Natural killer cell (primary cell): ENCODE measurements around the gene OR4F6. TPM values are rescaled to one million over a fixed set of nuclear protein-coding genes. Genes with fewer than 3 reads are reported as not detected.

Experiments
- ATAC-seq, 3 donors: fragments of 150-1000 bp in 2 of 3; fragments of 200-7000 bp in 1 of 3; cut with Tn5 transposase; 1 replicate in 1 of 3; 2 replicates in 2 of 3; pipeline ENCODE4 v1.10.0; 2021; ENCODE audit warnings: mild to moderate bottlenecking in 2 of 3, moderate library complexity in 2 of 3
- DNase-seq, 2 donors: peaks; one replicate each; pipeline versions ENCODE4 v3.0.0 to v3.0.0-alpha.2; 2013 to 2021; ENCODE audit warnings: mixed read lengths in 1 of 2
- H3K27ac ChIP-seq: one replicate; pipeline ENCODE4 v1.5.1; 2013; ENCODE audit warnings: mild to moderate bottlenecking, low read length
- H3K27me3 ChIP-seq: one replicate; pipeline ENCODE4 v1.6.1; 2013; ENCODE audit warnings: low read length; ENCODE audit not compliant: control insufficient read depth, insufficient read depth
- H3K36me3 ChIP-seq: one replicate; pipeline ENCODE4 v1.6.1; 2013; ENCODE audit warnings: low read length; ENCODE audit not compliant: control insufficient read depth, insufficient read depth
- H3K4me1 ChIP-seq: one replicate; pipeline ENCODE4 v1.6.1; 2013; ENCODE audit warnings: low read length; ENCODE audit not compliant: control insufficient read depth, insufficient read depth
- H3K4me3 ChIP-seq: one replicate; pipeline ENCODE4 v1.5.1; 2013; ENCODE audit warnings: low read length
- H3K9me3 ChIP-seq: one replicate; pipeline ENCODE4 v1.6.1; 2013; ENCODE audit warnings: low read length; ENCODE audit not compliant: control insufficient read depth, insufficient read depth
- H3K27ac Mint-ChIP-seq, 2 donors: one replicate each; pipeline ENCODE4 v1.8.0; 2022; ENCODE audit warnings: mild to moderate bottlenecking in 2 of 2, mixed read lengths in 2 of 2, moderate library complexity in 1 of 2
- H3K27me3 Mint-ChIP-seq, 2 donors: one replicate each; pipeline ENCODE4 v1.8.0; 2022; ENCODE audit warnings: low read depth in 2 of 2, mixed read lengths in 2 of 2
- H3K36me3 Mint-ChIP-seq: one replicate; pipeline ENCODE4 v1.8.0; 2022; ENCODE audit warnings: mixed read lengths
- H3K4me1 Mint-ChIP-seq, 2 donors: one replicate each; pipeline ENCODE4 v1.8.0; 2022; ENCODE audit warnings: mixed read lengths in 2 of 2
- H3K4me3 Mint-ChIP-seq: one replicate; pipeline ENCODE4 v1.8.0; 2022; ENCODE audit warnings: mild to moderate bottlenecking, moderate library complexity, mixed read lengths
- H3K9me3 Mint-ChIP-seq, 2 donors: one replicate each; pipeline ENCODE4 v1.8.0; 2022; ENCODE audit warnings: mixed read lengths in 2 of 2
- WGBS: methylation state at CpG from one replicate; pipeline ENCODE4 v1.1.7; 2013; ENCODE audit warnings: missing lambda C conversion rate; ENCODE audit not compliant: insufficient coverage; 5-methylcytosine and 5-hydroxymethylcytosine counted together
- intact Hi-C: fragments of 100-400 bp; cut with micrococcal nuclease; formaldehyde crosslinking; loops from one replicate; pipeline ENCODE4 v1.14.2; 2022
- total RNA-seq, 4 donors: library from RNA; stranded (reverse); fragments of 120-200 nt in 1 of 4; gene quantifications; one replicate each; pipeline versions ENCODE4 v1.2.3 to v1.2.4, GENCODE V29; 2013 to 2022
- TF ChIP-seq, protein P1 (sequence below): fragments of 200-600 bp; IDR thresholded peaks from one replicate; pipeline ENCODE4 v1.8.0; 2022; ENCODE audit warnings: antibody characterized with exemption

The OR4F6 gene
- total RNA-seq, 3 donors from 2014 or later (not counting 1 experiment from before 2014, with no cell fraction given): not detected

DNA sequence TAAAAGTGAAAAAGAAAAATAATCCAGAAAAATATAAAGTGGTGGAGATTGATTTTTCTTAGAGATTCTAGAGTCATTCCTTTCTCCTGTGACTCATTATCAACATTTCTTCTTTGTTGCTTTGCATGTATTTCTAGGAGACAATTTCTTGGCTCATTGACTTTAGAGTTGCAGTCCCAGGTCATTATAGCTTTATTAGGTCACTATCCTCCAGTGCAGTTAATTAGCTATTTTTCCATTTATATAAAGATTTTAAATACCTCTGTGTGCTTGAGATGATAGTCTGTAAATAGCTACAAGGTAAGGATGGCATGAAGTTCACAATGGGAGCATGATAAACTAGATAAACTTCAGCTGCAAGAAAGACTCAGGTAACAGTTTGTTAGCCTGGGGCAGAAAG, 8.6 kb downstream of the OR4F6 start, which contains the start of gene OR4F15:
Gene OR4F15 (plus strand): TSS at position 301 of the 400 bp plus-strand sequence. CDS start 5,985 bp downstream, outside the sequence.
- Histone ChIP-seq H3K4me1 (no peaks in the 10 kb centered on the region), H3K9me3 (no peaks in the 10 kb centered on the region), H3K27ac (no peak within 1 kb of the TSS), H3K36me3 (no peaks in the 10 kb centered on the region), H3K4me3 (no peak within 1 kb of the TSS), H3K27me3 (no peaks in the 10 kb centered on the region)
- H3K4me1 Mint-ChIP-seq: no peaks in the 10 kb centered on the region
- H3K36me3 Mint-ChIP-seq: no peaks in the 10 kb centered on the region
- DNase-seq (no peak), ATAC-seq (no peak)
- TF ChIP-seq, protein P1, sequence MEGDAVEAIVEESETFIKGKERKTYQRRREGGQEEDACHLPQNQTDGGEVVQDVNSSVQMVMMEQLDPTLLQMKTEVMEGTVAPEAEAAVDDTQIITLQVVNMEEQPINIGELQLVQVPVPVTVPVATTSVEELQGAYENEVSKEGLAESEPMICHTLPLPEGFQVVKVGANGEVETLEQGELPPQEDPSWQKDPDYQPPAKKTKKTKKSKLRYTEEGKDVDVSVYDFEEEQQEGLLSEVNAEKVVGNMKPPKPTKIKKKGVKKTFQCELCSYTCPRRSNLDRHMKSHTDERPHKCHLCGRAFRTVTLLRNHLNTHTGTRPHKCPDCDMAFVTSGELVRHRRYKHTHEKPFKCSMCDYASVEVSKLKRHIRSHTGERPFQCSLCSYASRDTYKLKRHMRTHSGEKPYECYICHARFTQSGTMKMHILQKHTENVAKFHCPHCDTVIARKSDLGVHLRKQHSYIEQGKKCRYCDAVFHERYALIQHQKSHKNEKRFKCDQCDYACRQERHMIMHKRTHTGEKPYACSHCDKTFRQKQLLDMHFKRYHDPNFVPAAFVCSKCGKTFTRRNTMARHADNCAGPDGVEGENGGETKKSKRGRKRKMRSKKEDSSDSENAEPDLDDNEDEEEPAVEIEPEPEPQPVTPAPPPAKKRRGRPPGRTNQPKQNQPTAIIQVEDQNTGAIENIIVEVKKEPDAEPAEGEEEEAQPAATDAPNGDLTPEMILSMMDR: no peak
- H3K4me3 Mint-ChIP-seq: no peak within 1 kb of the TSS
- peaks cover 18 to 62% of the 10 kb centered on the region in 2 donors for H3K27me3 Mint-ChIP-seq
- intact Hi-C loops: no loop called here
- H3K27ac Mint-ChIP-seq: no peak within 1 kb of the TSS
- H3K9me3 Mint-ChIP-seq: no peaks in the 10 kb centered on the region

DNA sequence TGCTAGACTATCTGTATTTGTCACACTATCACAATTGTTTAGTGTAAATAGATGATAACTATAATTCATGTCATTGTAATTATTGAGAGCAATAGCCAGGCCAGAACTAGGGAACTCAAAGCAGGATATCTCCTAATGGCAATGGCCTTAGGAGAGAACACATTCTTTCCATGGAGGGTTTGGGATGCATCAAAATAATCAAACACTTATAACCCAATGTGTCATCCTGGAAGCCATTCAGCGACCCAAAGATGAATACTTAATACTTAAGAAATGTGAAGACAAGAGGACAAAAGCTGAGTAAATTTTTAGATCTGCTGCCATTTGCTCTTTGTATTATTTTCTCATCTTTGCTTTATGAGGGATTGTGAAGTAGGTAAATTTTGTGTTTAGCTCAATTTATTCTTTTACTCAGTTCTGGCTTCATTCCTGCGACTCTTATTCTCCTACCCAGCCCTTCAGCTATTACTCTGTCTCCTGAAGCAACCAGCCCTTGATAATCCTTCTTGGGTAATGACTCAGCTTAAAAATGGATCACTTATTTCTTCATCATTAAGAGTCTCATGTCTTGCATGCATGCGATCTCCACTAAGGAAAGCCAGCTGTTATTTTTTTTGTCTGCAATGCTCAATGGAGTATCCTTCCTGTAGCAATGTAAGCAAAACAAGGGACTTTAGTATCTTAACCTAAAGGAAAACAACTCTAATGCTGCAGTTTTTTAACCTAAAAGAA, 10.7 kb downstream of the OR4F6 start:
- H3K27me3 Mint-ChIP-seq: peaks cover 18 to 52% of the 10 kb centered on the region in 2 donors
- H3K27ac Mint-ChIP-seq: no peak overlapping the region
- DNase-seq (no peak), ATAC-seq (no peak)
- H3K4me1 ChIP-seq: no peaks in the 10 kb centered on the region
- 76% methylated on average over 2 of the region's 3 CpGs for WGBS
- TF ChIP-seq, protein P1: no peak
- H3K9me3 ChIP-seq: no peaks in the 10 kb centered on the region
- H3K27ac ChIP-seq: no peak overlapping the region
- H3K36me3 ChIP-seq: no peaks in the 10 kb centered on the region
- H3K27me3 ChIP-seq: no peaks in the 10 kb centered on the region
- H3K4me3 ChIP-seq: no peak overlapping the region
- H3K9me3 Mint-ChIP-seq: no peaks in the 10 kb centered on the region
- H3K4me1 Mint-ChIP-seq: no peaks in the 10 kb centered on the region
- no peaks in the 10 kb centered on the region for H3K36me3 Mint-ChIP-seq
- no peak overlapping the region for H3K4me3 Mint-ChIP-seq
- intact Hi-C loops: no loop called here

- Mint-ChIP-seq H3K36me3 (no peaks in the 10 kb centered on the region), H3K4me1 (no peaks in the 10 kb centered on the region), H3K27me3 (peaks cover 9 to 28% of the 10 kb centered on the region in 2 donors), H3K4me3 (no peak overlapping the region), H3K27ac (no peak overlapping the region), H3K9me3 (no peaks in the 10 kb centered on the region)
- DNase-seq (no peak), ATAC-seq (no peak)
- Histone ChIP-seq H3K27ac (no peak overlapping the region), H3K4me3 (no peak overlapping the region), H3K9me3 (no peaks in the 10 kb centered on the region), H3K4me1 (no peaks in the 10 kb centered on the region), H3K36me3 (no peaks in the 10 kb centered on the region), H3K27me3 (peaks cover 5% of the 10 kb centered on the region)
- 63% methylated on average over 4 of the region's 6 CpGs for WGBS
- TF ChIP-seq, protein P1: no peak
- intact Hi-C loops: no loop called here
Measured at GRCh38 chr15:101820781-101821180, 17.5 kb downstream of the OR4F6 start.

DNA sequence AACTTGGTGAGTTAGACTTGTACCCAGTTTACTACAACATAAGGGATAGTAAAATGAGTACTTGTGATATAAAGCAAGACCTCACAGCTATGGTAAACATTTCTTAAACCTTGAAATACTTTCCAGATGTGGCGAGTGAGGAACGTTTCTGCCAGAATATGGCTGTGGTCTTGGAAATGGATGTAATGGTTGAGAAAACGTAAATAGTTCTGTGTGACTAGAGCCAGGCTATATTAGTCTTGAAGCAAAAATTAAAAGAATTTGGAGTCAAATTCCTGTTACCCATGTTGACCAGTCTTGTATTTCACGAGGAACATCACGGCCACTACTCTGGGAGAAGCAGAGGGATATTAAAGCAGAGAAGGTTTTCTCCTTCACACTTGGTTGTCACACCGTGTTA, 23.9 kb downstream of the OR4F6 start:
- Histone ChIP-seq H3K9me3 (no peaks in the 10 kb centered on the region), H3K4me3 (no peak overlapping the region), H3K27ac (no peak overlapping the region), H3K27me3 (peaks cover 8% of the 10 kb centered on the region), H3K36me3 (no peaks in the 10 kb centered on the region), H3K4me1 (no peaks in the 10 kb centered on the region)
- Mint-ChIP-seq H3K4me3 (no peak overlapping the region), H3K36me3 (no peaks in the 10 kb centered on the region), H3K27ac (no peak overlapping the region), H3K9me3 (peaks cover 1 to 3% of the 10 kb centered on the region in 2 donors), H3K27me3 (peaks cover 20 to 30% of the 10 kb centered on the region in 2 donors), H3K4me1 (no peaks in the 10 kb centered on the region)
- TF ChIP-seq, protein P1: no peak
- WGBS: 84% methylated on average over 5 of the region's 6 CpGs
- intact Hi-C loops: no loop called here
- DNase-seq (no peak), ATAC-seq (no peak)
